Natural killer cell (primary cell): ENCODE measurements around the gene CRACR2A. TPM values are rescaled to one million over a fixed set of nuclear protein-coding genes. Genes with fewer than 3 reads are reported as not detected.

ENCODE experiments used
- ATAC-seq, 3 donors: fragments of 150-1000 bp in 2 of 3; fragments of 200-7000 bp in 1 of 3; cut with Tn5 transposase; 1 replicate in 1 of 3; 2 replicates in 2 of 3; pipeline ENCODE4 v1.10.0; 2021; ENCODE audit warnings: mild to moderate bottlenecking in 2 of 3, moderate library complexity in 2 of 3
- DNase-seq, 2 donors: peaks; one replicate each; pipeline versions ENCODE4 v3.0.0 to v3.0.0-alpha.2; 2013 to 2021; ENCODE audit warnings: mixed read lengths in 1 of 2
- H3K27ac ChIP-seq: one replicate; pipeline ENCODE4 v1.5.1; 2013; ENCODE audit warnings: mild to moderate bottlenecking, low read length
- H3K27me3 ChIP-seq: one replicate; pipeline ENCODE4 v1.6.1; 2013; ENCODE audit warnings: low read length; ENCODE audit not compliant: control insufficient read depth, insufficient read depth
- H3K36me3 ChIP-seq: one replicate; pipeline ENCODE4 v1.6.1; 2013; ENCODE audit warnings: low read length; ENCODE audit not compliant: control insufficient read depth, insufficient read depth
- H3K4me1 ChIP-seq: one replicate; pipeline ENCODE4 v1.6.1; 2013; ENCODE audit warnings: low read length; ENCODE audit not compliant: control insufficient read depth, insufficient read depth
- H3K4me3 ChIP-seq: one replicate; pipeline ENCODE4 v1.5.1; 2013; ENCODE audit warnings: low read length
- H3K9me3 ChIP-seq: one replicate; pipeline ENCODE4 v1.6.1; 2013; ENCODE audit warnings: low read length; ENCODE audit not compliant: control insufficient read depth, insufficient read depth
- H3K27ac Mint-ChIP-seq, 2 donors: one replicate each; pipeline ENCODE4 v1.8.0; 2022; ENCODE audit warnings: mild to moderate bottlenecking in 2 of 2, mixed read lengths in 2 of 2, moderate library complexity in 1 of 2
- H3K27me3 Mint-ChIP-seq, 2 donors: one replicate each; pipeline ENCODE4 v1.8.0; 2022; ENCODE audit warnings: low read depth in 2 of 2, mixed read lengths in 2 of 2
- H3K36me3 Mint-ChIP-seq: one replicate; pipeline ENCODE4 v1.8.0; 2022; ENCODE audit warnings: mixed read lengths
- H3K4me1 Mint-ChIP-seq, 2 donors: one replicate each; pipeline ENCODE4 v1.8.0; 2022; ENCODE audit warnings: mixed read lengths in 2 of 2
- H3K4me3 Mint-ChIP-seq: one replicate; pipeline ENCODE4 v1.8.0; 2022; ENCODE audit warnings: mild to moderate bottlenecking, moderate library complexity, mixed read lengths
- H3K9me3 Mint-ChIP-seq, 2 donors: one replicate each; pipeline ENCODE4 v1.8.0; 2022; ENCODE audit warnings: mixed read lengths in 2 of 2
- CTCF ChIP-seq: fragments of 200-600 bp; IDR thresholded peaks from one replicate; pipeline ENCODE4 v1.8.0; 2022; ENCODE audit warnings: antibody characterized with exemption
- WGBS: methylation state at CpG from one replicate; pipeline ENCODE4 v1.1.7; 2013; ENCODE audit warnings: missing lambda C conversion rate; ENCODE audit not compliant: insufficient coverage; 5-methylcytosine and 5-hydroxymethylcytosine counted together
- intact Hi-C: fragments of 100-400 bp; cut with micrococcal nuclease; formaldehyde crosslinking; loops from one replicate; pipeline ENCODE4 v1.14.2; 2022
- total RNA-seq, 4 donors: library from RNA; stranded (reverse); fragments of 120-200 nt in 1 of 4; gene quantifications; one replicate each; pipeline versions ENCODE4 v1.2.3 to v1.2.4, GENCODE V29; 2013 to 2022

Gene CRACR2A
- total RNA-seq, 3 donors from 2014 or later (not counting 1 experiment from before 2014, with no cell fraction given) = 59.8 to 94.4 (median 80.5) TPM

DNA sequence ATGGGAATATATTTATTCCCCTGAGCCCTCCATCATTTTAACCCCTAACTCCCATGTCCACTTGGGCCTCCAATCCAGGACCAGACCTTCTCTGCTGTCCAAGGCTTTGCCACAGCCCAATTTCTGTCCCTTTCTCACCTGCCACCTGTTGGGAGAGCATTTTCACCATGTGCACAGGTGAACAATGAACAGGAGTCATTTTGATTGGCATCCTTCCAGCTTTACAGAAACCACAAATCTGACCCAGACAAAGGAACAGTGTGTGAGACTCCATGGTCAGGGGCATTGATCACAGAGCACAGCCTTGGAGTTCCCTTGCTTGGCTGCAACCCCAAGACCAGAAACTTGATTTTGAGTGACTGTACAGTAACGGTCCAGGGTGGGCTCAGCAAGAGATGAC lies 91.9 kb downstream of the CRACR2A start:
- no peak for TF ChIP-seq CTCF
- no peaks in the 10 kb centered on the region for H3K9me3 Mint-ChIP-seq
- intact Hi-C loops = no loop called here
- Histone ChIP-seq H3K4me3 (no peak overlapping the region), H3K36me3 (peaks cover 83% of the 10 kb centered on the region), H3K4me1 (no peaks in the 10 kb centered on the region), H3K27me3 (no peaks in the 10 kb centered on the region), H3K27ac (no peak overlapping the region), H3K9me3 (no peaks in the 10 kb centered on the region)
- peak overlapping the region; percentile 19 to 20 for H3K27ac Mint-ChIP-seq
- no peak for DNase-seq
- no peaks in the 10 kb centered on the region for H3K27me3 Mint-ChIP-seq
- no peak for ATAC-seq
- WGBS = 100% methylated on average over 1 of the region's 1 CpG
- no peak overlapping the region for H3K4me3 Mint-ChIP-seq
- peaks cover 28% of the 10 kb centered on the region for H3K36me3 Mint-ChIP-seq
- H3K4me1 Mint-ChIP-seq = peaks cover 0 to 5% of the 10 kb centered on the region in 2 donors

GRCh38 chr12:3658327-3659163 lies 94.4 kb downstream of the CRACR2A start:
- intact Hi-C loops = loop anchor here (1.0 kb wide), 2 partner anchors 95 to 146 kb away; partner anchors contain the start of gene CRACR2A
- Mint-ChIP-seq H3K4me1 (peaks cover 0 to 5% of the 10 kb centered on the region in 2 donors), H3K27ac (peak overlapping the region in 1 of 2 donors; percentile 10), H3K9me3 (no peaks in the 10 kb centered on the region), H3K36me3 (peaks cover 24% of the 10 kb centered on the region), H3K4me3 (no peak overlapping the region), H3K27me3 (no peaks in the 10 kb centered on the region)
- H3K4me3 ChIP-seq = no peak overlapping the region
- WGBS = 89% methylated on average over 13 of the region's 13 CpGs
- no peak overlapping the region for H3K27ac ChIP-seq
- H3K27me3 ChIP-seq = no peaks in the 10 kb centered on the region
- H3K9me3 ChIP-seq = no peaks in the 10 kb centered on the region
- peaks cover 89% of the 10 kb centered on the region for H3K36me3 ChIP-seq
- peak in 1 of 3 donors; percentile 38 for ATAC-seq
- peak in 1 of 2 donors; percentile 62 for DNase-seq
- H3K4me1 ChIP-seq = no peaks in the 10 kb centered on the region
- TF ChIP-seq CTCF = peak; percentile 40

GRCh38 chr12:3656946-3657622 lies 95.8 kb downstream of the CRACR2A start:
- Mint-ChIP-seq H3K27ac (no peak overlapping the region), H3K36me3 (peaks cover 21% of the 10 kb centered on the region), H3K4me3 (no peak overlapping the region), H3K9me3 (no peaks in the 10 kb centered on the region), H3K27me3 (no peaks in the 10 kb centered on the region), H3K4me1 (peaks cover 0 to 5% of the 10 kb centered on the region in 2 donors)
- ATAC-seq (no peak), DNase-seq (no peak)
- peaks cover 89% of the 10 kb centered on the region for H3K36me3 ChIP-seq
- no peak overlapping the region for H3K27ac ChIP-seq
- no peak for TF ChIP-seq CTCF
- no peak overlapping the region for H3K4me3 ChIP-seq
- intact Hi-C loops = no loop called here
- H3K4me1 ChIP-seq = no peaks in the 10 kb centered on the region
- no peaks in the 10 kb centered on the region for H3K9me3 ChIP-seq
- 96% methylated on average over 13 of the region's 13 CpGs for WGBS
- no peaks in the 10 kb centered on the region for H3K27me3 ChIP-seq
